Effector memory CD8-positive, alpha-beta T cell (primary cell): Measurements from ENCODE around the gene SPOCK1.
"Not testable (repeated sequence)": the region's sequence is repeated elsewhere in the genome, so short reads cannot be mapped to it uniquely, and the experiment has no call there.

ENCODE experiments used
- ATAC-seq: fragments of 150-1000 bp; cut with Tn5 transposase; replicated peaks from 2 replicates; pipeline ENCODE4 v1.10.0; 2021; ENCODE audit warnings: mild to moderate bottlenecking, moderate library complexity
- DNase-seq, 3 experiments: peaks; one replicate each; pipeline ENCODE4 v3.0.0; 2021
- H3K27ac Mint-ChIP-seq, 2 donors: one replicate each; pipeline ENCODE4 v1.8.0; 2022; ENCODE audit warnings: mild to moderate bottlenecking in 2 of 2, mixed read lengths in 2 of 2, moderate library complexity in 2 of 2
- H3K27me3 Mint-ChIP-seq, 2 donors: one replicate each; pipeline ENCODE4 v1.8.0; 2022; ENCODE audit warnings: mixed read lengths in 2 of 2
- H3K36me3 Mint-ChIP-seq: one replicate; pipeline ENCODE4 v1.8.0; 2022; ENCODE audit warnings: mild to moderate bottlenecking, moderate library complexity, mixed read lengths; ENCODE audit not compliant: insufficient read depth
- H3K4me1 Mint-ChIP-seq, 2 donors: one replicate each; pipeline ENCODE4 v1.8.0; 2022; ENCODE audit warnings: low read depth in 2 of 2, mixed read lengths in 2 of 2
- H3K4me3 Mint-ChIP-seq, 2 donors: one replicate each; pipeline ENCODE4 v1.8.0; 2022; ENCODE audit warnings: mild to moderate bottlenecking in 2 of 2, mixed read lengths in 2 of 2, moderate library complexity in 2 of 2
- H3K9me3 Mint-ChIP-seq, 2 donors: one replicate each; pipeline ENCODE4 v1.8.0; 2022; ENCODE audit warnings: mixed read lengths in 2 of 2

SPOCK1 gene

GRCh38 chr5:137502632-137503031 is 3.5 kb upstream of the SPOCK1 start:
- H3K4me3 Mint-ChIP-seq: no peak overlapping the region
- no peaks in the 10 kb centered on the region for H3K4me1 Mint-ChIP-seq
- no peaks in the 10 kb centered on the region for H3K9me3 Mint-ChIP-seq
- H3K36me3 Mint-ChIP-seq: no peaks in the 10 kb centered on the region
- H3K27me3 Mint-ChIP-seq: peaks cover 20 to 24% of the 10 kb centered on the region in 2 donors
- DNase-seq (no peak), ATAC-seq (no peak)
- H3K27ac Mint-ChIP-seq: no peak overlapping the region

DNA sequence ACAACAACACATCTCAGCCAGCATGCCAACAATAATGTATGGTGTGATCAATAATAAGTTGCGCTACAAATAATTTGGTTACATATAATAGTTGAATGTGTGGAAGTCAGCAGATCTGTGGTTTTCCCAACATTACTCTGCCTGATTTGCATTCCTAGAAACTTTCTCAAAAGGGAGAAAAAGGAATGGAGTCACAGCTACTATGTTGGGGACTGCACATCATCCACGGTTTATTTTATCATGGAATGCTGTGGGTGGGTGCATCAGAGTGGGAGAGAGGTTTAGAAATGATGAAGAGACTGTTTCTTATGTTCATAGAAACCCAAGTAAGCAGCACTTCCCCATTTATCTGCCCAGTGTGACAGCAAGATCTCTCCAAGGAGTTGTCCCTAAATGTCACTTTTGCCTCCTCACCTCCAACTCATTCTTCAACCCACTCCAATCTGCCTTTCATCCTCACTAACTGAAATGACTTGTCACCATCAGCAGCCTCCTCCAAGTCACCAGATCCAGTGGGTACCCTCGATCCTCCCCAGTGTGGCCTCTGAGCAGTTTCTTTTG is 2.8 kb upstream of the SPOCK1 start:
- no peak overlapping the region for H3K27ac Mint-ChIP-seq

DNA sequence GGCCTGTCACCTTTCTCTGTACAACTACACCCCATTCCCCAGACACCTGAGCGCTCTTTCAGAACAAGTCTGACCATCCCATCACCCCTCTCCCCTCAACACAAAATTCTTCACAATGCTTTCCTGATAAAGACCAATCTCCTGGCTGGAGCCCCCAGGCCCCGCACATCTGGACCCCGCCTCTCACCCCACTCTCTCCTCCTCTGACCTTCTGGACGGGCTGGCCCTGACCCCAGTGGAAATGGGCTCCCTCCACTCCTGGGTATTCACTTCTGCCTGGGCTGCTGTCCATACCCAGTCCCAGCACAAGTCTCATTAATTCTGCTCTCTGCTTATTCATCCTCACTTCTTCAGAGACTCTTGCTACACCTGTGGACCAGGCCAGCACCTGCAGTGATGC is 2.1 kb upstream of the SPOCK1 start:
- Mint-ChIP-seq H3K27ac (no peak overlapping the region), H3K4me3 (no peak overlapping the region), H3K9me3 (no peaks in the 10 kb centered on the region), H3K36me3 (no peaks in the 10 kb centered on the region), H3K27me3 (peaks cover 25 to 37% of the 10 kb centered on the region in 2 donors), H3K4me1 (no peaks in the 10 kb centered on the region)
- ATAC-seq (no peak), DNase-seq (no peak)

More for the DNA sequence above, 2.8 kb upstream of the SPOCK1 start:
- no peaks in the 10 kb centered on the region for H3K4me1 Mint-ChIP-seq
- no peak for DNase-seq
- peaks cover 19 to 30% of the 10 kb centered on the region in 2 donors for H3K27me3 Mint-ChIP-seq
- no peaks in the 10 kb centered on the region for H3K9me3 Mint-ChIP-seq
- no peak for ATAC-seq
- no peak overlapping the region for H3K4me3 Mint-ChIP-seq
- no peaks in the 10 kb centered on the region for H3K36me3 Mint-ChIP-seq

GRCh38 chr5:137500615-137501225 is 1.6 kb upstream of the SPOCK1 start:
- ATAC-seq: no peak
- no peak overlapping the region for H3K27ac Mint-ChIP-seq
- no peaks in the 10 kb centered on the region for H3K36me3 Mint-ChIP-seq
- peaks cover 28 to 38% of the 10 kb centered on the region in 2 donors for H3K27me3 Mint-ChIP-seq
- DNase-seq: no peak
- H3K4me1 Mint-ChIP-seq: no peaks in the 10 kb centered on the region
- no peaks in the 10 kb centered on the region for H3K9me3 Mint-ChIP-seq
- H3K4me3 Mint-ChIP-seq: no peak overlapping the region

GRCh38 chr5:137499506-137499847 is 351 bp upstream of the SPOCK1 start:
- peaks cover 17 to 26% of the 10 kb centered on the region in 2 donors for H3K27me3 Mint-ChIP-seq
- not testable (repeated sequence) for H3K36me3 Mint-ChIP-seq, H3K4me1 Mint-ChIP-seq, ATAC-seq, DNase-seq, H3K4me3 Mint-ChIP-seq, H3K9me3 Mint-ChIP-seq, H3K27ac Mint-ChIP-seq

DNA sequence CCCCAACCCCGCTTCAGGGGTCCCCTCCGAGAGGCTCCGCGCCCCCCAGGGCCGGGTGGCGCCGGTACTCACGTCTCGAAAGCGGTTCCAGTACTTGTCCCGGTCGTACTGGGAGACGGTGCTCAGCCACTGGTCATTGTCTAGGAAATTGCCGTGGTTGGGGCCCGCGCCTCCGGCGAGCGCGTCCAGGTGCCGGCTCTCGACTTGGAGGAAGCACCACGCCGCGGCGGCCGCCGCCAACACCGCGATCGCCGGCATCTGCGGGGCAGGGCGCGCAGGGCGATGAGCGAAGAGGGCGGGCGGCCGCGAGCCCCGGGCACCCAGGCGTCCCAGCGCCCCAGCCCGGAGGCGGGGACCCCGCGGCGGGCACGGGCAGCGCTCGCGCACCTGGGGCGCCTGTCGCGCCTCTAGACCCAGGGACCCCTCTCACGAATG is 808 bp downstream of the SPOCK1 start:
- no peak for DNase-seq
- H3K4me3 Mint-ChIP-seq: no peak overlapping the region
- no peaks in the 10 kb centered on the region for H3K9me3 Mint-ChIP-seq
- H3K36me3 Mint-ChIP-seq: no peaks in the 10 kb centered on the region
- no peak for ATAC-seq
- no peak overlapping the region for H3K27ac Mint-ChIP-seq
- H3K4me1 Mint-ChIP-seq: no peaks in the 10 kb centered on the region
- peaks cover 17 to 25% of the 10 kb centered on the region in 2 donors for H3K27me3 Mint-ChIP-seq

DNA sequence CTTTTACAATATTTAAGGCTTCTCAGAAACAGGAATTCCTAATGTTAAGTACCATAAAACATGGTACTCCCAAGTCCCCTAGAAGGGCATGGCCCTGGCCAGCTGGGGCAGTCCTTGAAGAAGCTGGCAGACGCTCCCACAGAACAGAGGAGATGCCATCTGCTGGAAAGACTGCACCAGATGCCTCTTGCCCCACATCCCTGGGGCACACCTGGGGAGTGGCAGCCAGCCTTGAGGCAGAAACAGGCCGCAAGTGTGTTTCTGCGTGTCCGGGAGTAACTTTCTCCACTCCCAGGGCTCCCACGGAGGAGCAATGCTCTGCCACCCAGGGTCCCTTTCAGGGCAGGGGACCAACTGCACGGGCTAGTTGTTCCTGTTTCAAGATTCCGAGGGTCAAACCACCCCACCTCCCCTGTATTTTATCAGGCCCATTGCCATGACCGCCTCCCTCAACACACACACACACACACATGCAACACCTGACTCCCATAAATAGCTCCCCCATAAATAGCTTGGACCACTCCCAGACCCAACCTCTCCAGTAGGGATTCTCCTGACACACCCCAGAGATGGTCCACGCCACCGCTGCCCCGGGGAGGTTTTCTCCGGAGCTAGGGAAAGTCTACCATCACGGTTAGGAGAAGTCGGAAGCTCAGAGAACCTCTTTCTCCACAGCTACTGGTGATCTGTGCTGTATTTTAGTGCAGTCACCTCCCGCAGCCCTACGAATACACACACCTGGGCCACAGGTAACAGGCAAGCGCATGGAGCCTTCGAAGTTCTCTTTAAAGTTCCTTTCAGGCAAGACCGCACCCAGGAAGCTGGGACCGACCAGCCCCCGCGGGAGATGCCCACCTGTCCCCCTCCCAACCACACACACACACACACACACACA is 1.5 kb downstream of the SPOCK1 start:
- Mint-ChIP-seq H3K27me3 (peaks cover 17 to 25% of the 10 kb centered on the region in 2 donors), H3K4me1 (no peaks in the 10 kb centered on the region), H3K27ac (no peak overlapping the region), H3K36me3 (no peaks in the 10 kb centered on the region), H3K4me3 (no peak overlapping the region), H3K9me3 (no peaks in the 10 kb centered on the region)
- ATAC-seq: no peak
- DNase-seq: no peak

DNA sequence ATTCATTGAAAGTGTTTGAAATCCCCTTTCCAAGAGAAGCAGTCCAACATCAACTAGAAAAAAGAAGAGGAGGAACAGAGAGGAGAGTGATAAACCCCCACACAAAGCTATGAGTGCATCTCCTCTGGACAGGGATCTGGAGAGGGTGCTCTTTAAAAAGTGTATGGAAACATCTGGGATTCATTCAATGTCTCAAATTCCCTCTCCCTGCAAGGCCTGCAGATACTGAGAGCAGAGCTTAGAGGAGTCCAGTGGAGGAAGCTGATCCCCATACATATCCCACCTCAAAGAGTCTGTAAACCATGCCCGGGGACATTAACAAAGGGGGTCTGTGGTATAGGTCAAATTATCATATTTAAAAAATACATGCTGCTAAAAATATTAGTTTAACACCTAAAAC is 2.2 kb downstream of the SPOCK1 start:
- no peaks in the 10 kb centered on the region for H3K9me3 Mint-ChIP-seq
- DNase-seq (no peak), ATAC-seq (no peak)
- H3K4me1 Mint-ChIP-seq: no peaks in the 10 kb centered on the region
- H3K27ac Mint-ChIP-seq: no peak overlapping the region
- H3K36me3 Mint-ChIP-seq: no peaks in the 10 kb centered on the region
- H3K27me3 Mint-ChIP-seq: peaks cover 17 to 25% of the 10 kb centered on the region in 2 donors
- H3K4me3 Mint-ChIP-seq: no peak overlapping the region

- H3K4me1 Mint-ChIP-seq: no peaks in the 10 kb centered on the region
- no peak for DNase-seq
- H3K4me3 Mint-ChIP-seq: no peak overlapping the region
- H3K9me3 Mint-ChIP-seq: no peaks in the 10 kb centered on the region
- ATAC-seq: no peak
- peaks cover 8 to 20% of the 10 kb centered on the region in 2 donors for H3K27me3 Mint-ChIP-seq
- no peak overlapping the region for H3K27ac Mint-ChIP-seq
- peaks cover 3% of the 10 kb centered on the region for H3K36me3 Mint-ChIP-seq
These were observed 6.8 kb downstream of the SPOCK1 start for GRCh38 chr5:137492331-137492730.

GRCh38 chr5:137491121-137491520 is 8.0 kb downstream of the SPOCK1 start:
- DNase-seq (no peak), ATAC-seq (no peak)
- H3K4me1 Mint-ChIP-seq: no peaks in the 10 kb centered on the region
- H3K27ac Mint-ChIP-seq: no peak overlapping the region
- peaks cover 2 to 10% of the 10 kb centered on the region in 2 donors for H3K27me3 Mint-ChIP-seq
- H3K36me3 Mint-ChIP-seq: peaks cover 3% of the 10 kb centered on the region
- no peaks in the 10 kb centered on the region for H3K9me3 Mint-ChIP-seq
- no peak overlapping the region for H3K4me3 Mint-ChIP-seq

DNA sequence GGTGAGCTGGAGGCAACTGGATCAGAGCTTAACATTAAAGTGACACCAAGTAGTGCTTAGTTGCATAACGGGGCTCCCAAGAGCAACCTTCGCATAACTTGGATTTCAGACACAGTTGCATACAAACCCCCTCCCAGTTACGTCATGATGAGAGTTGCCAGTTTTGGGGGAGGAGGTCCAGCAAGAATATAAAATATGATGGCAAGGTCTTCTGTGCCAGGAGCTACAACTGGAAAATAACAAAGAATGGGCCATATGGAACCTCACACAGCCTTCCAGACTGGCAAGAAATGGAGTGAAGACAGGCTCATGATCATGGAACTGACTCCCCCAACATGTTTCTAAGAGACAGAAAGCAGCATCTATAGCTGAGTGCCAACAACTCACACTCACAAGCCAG is 8.5 kb downstream of the SPOCK1 start:
- no peaks in the 10 kb centered on the region for H3K4me1 Mint-ChIP-seq
- H3K4me3 Mint-ChIP-seq: no peak overlapping the region
- DNase-seq (no peak), ATAC-seq (no peak)
- no peaks in the 10 kb centered on the region for H3K9me3 Mint-ChIP-seq
- peaks cover 0 to 8% of the 10 kb centered on the region in 2 donors for H3K27me3 Mint-ChIP-seq
- H3K27ac Mint-ChIP-seq: no peak overlapping the region
- H3K36me3 Mint-ChIP-seq: peaks cover 3% of the 10 kb centered on the region

- Mint-ChIP-seq H3K27ac (no peak overlapping the region), H3K36me3 (peaks cover 3% of the 10 kb centered on the region), H3K27me3 (peaks cover 0 to 8% of the 10 kb centered on the region in 2 donors), H3K4me1 (no peaks in the 10 kb centered on the region), H3K9me3 (no peaks in the 10 kb centered on the region), H3K4me3 (no peak overlapping the region)
- DNase-seq (no peak), ATAC-seq (no peak)
These were observed 10.2 kb downstream of the SPOCK1 start for GRCh38 chr5:137488974-137489373.

DNA sequence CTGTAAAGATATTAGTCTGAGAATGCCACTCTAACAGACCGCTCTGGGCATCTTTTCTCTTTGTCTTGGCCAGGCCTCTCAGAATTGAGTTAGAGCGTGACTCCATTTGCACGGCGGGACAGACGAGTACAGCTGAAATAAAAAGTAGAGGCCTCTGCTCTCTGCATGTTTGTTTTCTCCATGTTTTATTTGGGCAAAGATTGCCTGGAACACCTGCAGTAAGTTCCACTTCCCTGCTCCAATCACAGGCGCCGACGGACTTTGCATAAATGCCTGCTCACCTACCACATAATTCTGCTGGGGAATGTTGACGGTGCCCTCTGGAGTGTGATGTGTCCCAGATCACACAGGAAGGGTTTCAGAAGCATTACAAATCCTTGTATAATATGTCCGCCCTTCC is 10.6 kb downstream of the SPOCK1 start:
- Mint-ChIP-seq H3K36me3 (peaks cover 3% of the 10 kb centered on the region), H3K9me3 (no peaks in the 10 kb centered on the region), H3K4me1 (no peaks in the 10 kb centered on the region), H3K4me3 (no peak overlapping the region), H3K27me3 (peaks cover 0 to 8% of the 10 kb centered on the region in 2 donors), H3K27ac (no peak overlapping the region)
- DNase-seq (no peak), ATAC-seq (no peak)

DNA sequence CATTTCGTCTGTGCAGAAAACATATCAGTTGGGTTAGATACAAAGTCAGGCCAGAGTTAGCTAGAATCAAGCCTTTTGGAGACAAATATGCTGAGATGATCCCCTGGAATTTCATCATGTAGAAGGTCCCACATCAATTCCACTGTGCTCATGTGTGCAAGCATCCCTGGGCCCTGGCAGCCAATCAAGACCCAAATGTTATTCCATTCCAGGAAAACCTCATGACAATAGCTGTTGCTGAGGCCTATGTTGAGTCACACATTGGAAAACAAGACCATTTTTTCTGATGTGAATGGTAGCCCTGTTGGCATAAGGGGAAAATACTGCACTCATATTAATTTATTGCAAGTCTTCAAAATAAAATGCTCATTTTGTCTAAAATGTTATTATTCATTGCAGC is 11.5 kb downstream of the SPOCK1 start:
- Mint-ChIP-seq H3K9me3 (no peaks in the 10 kb centered on the region), H3K4me1 (no peaks in the 10 kb centered on the region), H3K4me3 (no peak overlapping the region), H3K27me3 (peaks cover 0 to 8% of the 10 kb centered on the region in 2 donors), H3K36me3 (peaks cover 3% of the 10 kb centered on the region), H3K27ac (no peak overlapping the region)
- ATAC-seq (no peak), DNase-seq (no peak)
